K562 (cell line): ENCODE data around the gene LTB4R2. TPM values are rescaled to one million over a fixed set of nuclear protein-coding genes. Genes with fewer than 3 reads are reported as not detected.
A peak's percentile ranks its signal among the peaks of the same experiment; 100 is the strongest.

ENCODE experiments used
- NCOR1 ChIP-seq: fragments of 450-650 bp; IDR thresholded peaks from 2 replicates; pipeline ENCODE4 v1.6.1; 2016; ENCODE audit warnings: mild to moderate bottlenecking, moderate library complexity
- PHF8 ChIP-seq: fragments of 200-600 bp; sonication (generic); IDR thresholded peaks from 2 replicates; pipeline ENCODE4 v1.6.1; 2012; ENCODE audit warnings: mixed run types, mild to moderate bottlenecking, inconsistent platforms, low read length, moderate library complexity, borderline replicate concordance
- TEAD1 ChIP-seq, 2 experiments: fragments of 450-650 bp in 1 of 2; sonication (generic) in 1 of 2; formaldehyde crosslinking; IDR thresholded peaks; 2 replicates each; pipeline versions ENCODE4 v1.4.0 to v1.8.0; 2020 to 2022; ENCODE audit warnings: mild to moderate bottlenecking in 2 of 2, missing genetic modification reagents in 1 of 2
- TOE1 ChIP-seq, 2 experiments: fragments of 450-650 bp in 1 of 2; sonication (generic) in 1 of 2; formaldehyde crosslinking in 1 of 2; IDR thresholded peaks; 2 replicates each; pipeline versions ENCODE4 v1.7.1 to v1.8.0; 2016 to 2022; ENCODE audit warnings: borderline replicate concordance in 2 of 2, mild to moderate bottlenecking in 2 of 2, antibody characterized with exemption in 1 of 2, inconsistent platforms in 1 of 2, low read depth in 1 of 2, missing genetic modification reagents in 1 of 2, moderate library complexity in 1 of 2
- polyA plus RNA-seq, 8 experiments: library from polyadenylated mRNA; depleted of rRNA in 4 of 8; stranded (reverse) in 5 of 8; unstranded in 3 of 8; fragments of >200 nt; fragmentation: Nextera tagmentation in 2 of 8; fragmentation: Illumina TruSeq in 1 of 8; extraction: Ambion mirVana in 2 of 8; extraction: Trizol in 1 of 8; gene quantifications; 2 replicates each; pipeline versions ENCODE4 v1.2.1 to v1.2.3, GENCODE V29; 2011 to 2014; ENCODE audit warnings: inconsistent platforms in 1 of 8, missing spikeins in 1 of 8
- total RNA-seq, 7 experiments: library from RNA; depleted of rRNA in 6 of 7; stranded (reverse); fragments of >200 nt in 6 of 7; fragmentation: Illumina TruSeq in 2 of 7; extraction: Trizol in 2 of 7; gene quantifications; 2 replicates each; pipeline versions ENCODE4 v1.2.1 to v1.2.3, GENCODE V29; 2011 to 2021; ENCODE audit warnings: low replicate concordance in 1 of 7
- TF ChIP-seq, protein P1 (sequence below): sonication (generic); formaldehyde crosslinking; IDR thresholded peaks from 2 replicates; pipeline ENCODE4 v1.8.0; 2022; ENCODE audit warnings: mild to moderate bottlenecking, missing genetic modification reagents
- TF ChIP-seq, protein P2 (sequence below): sonication (generic); formaldehyde crosslinking; IDR thresholded peaks from 2 replicates; pipeline ENCODE4 v1.8.0; 2023; ENCODE audit warnings: mild to moderate bottlenecking, missing genetic modification reagents
- TF ChIP-seq, protein P3 (sequence below): sonication (generic); formaldehyde crosslinking; IDR thresholded peaks from 2 replicates; pipeline ENCODE4 v1.8.0; 2022; ENCODE audit warnings: missing genetic modification reagents, mild to moderate bottlenecking, moderate library complexity, borderline replicate concordance

The LTB4R2 gene
- total and polyA plus RNA-seq, 9 of the 15 experiments (the other 6 are each of a cell fraction or from before 2014, with no cell fraction given) = 0.03 to 11.6 (median 2.8) TPM; not detected in 1

DNA sequence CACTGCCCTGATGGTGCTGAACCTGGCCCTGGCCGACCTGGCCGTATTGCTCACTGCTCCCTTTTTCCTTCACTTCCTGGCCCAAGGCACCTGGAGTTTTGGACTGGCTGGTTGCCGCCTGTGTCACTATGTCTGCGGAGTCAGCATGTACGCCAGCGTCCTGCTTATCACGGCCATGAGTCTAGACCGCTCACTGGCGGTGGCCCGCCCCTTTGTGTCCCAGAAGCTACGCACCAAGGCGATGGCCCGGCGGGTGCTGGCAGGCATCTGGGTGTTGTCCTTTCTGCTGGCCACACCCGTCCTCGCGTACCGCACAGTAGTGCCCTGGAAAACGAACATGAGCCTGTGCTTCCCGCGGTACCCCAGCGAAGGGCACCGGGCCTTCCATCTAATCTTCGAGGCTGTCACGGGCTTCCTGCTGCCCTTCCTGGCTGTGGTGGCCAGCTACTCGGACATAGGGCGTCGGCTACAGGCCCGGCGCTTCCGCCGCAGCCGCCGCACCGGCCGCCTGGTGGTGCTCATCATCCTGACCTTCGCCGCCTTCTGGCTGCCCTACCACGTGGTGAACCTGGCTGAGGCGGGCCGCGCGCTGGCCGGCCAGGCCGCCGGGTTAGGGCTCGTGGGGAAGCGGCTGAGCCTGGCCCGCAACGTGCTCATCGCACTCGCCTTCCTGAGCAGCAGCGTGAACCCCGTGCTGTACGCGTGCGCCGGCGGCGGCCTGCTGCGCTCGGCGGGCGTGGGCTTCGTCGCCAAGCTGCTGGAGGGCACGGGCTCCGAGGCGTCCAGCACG is 6.1 kb downstream of the LTB4R2 start (continued):
- TF ChIP-seq PHF8 = peak; percentile 35; the same call in 1 of the 2 replicates
- TF ChIP-seq, protein P1, sequence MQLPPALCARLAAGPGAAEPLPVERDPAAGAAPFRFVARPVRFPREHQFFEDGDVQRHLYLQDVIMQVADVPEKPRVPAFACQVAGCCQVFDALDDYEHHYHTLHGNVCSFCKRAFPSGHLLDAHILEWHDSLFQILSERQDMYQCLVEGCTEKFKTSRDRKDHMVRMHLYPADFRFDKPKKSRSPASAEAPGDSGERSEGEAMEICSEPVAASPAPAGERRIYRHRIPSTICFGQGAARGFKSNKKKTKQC (CRISPR knock-in tag) = peak; percentile 97
- TF ChIP-seq, protein P2, sequence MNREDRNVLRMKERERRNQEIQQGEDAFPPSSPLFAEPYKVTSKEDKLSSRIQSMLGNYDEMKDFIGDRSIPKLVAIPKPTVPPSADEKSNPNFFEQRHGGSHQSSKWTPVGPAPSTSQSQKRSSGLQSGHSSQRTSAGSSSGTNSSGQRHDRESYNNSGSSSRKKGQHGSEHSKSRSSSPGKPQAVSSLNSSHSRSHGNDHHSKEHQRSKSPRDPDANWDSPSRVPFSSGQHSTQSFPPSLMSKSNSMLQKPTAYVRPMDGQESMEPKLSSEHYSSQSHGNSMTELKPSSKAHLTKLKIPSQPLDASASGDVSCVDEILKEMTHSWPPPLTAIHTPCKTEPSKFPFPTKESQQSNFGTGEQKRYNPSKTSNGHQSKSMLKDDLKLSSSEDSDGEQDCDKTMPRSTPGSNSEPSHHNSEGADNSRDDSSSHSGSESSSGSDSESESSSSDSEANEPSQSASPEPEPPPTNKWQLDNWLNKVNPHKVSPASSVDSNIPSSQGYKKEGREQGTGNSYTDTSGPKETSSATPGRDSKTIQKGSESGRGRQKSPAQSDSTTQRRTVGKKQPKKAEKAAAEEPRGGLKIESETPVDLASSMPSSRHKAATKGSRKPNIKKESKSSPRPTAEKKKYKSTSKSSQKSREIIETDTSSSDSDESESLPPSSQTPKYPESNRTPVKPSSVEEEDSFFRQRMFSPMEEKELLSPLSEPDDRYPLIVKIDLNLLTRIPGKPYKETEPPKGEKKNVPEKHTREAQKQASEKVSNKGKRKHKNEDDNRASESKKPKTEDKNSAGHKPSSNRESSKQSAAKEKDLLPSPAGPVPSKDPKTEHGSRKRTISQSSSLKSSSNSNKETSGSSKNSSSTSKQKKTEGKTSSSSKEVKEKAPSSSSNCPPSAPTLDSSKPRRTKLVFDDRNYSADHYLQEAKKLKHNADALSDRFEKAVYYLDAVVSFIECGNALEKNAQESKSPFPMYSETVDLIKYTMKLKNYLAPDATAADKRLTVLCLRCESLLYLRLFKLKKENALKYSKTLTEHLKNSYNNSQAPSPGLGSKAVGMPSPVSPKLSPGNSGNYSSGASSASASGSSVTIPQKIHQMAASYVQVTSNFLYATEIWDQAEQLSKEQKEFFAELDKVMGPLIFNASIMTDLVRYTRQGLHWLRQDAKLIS (CRISPR knock-in tag) = 0 out of 2 replicates have a peak, but pooled peaks have one; percentile 59
- no peak for TF ChIP-seq NCOR1
- 0 out of 4 replicates have a peak, but pooled peaks of 1 of the 2 experiments have one; percentile 45 for TF ChIP-seq TEAD1 (CRISPR knock-in tag; IDR thresholded peaks at IDR 0.05)
- TF ChIP-seq, protein P3, sequence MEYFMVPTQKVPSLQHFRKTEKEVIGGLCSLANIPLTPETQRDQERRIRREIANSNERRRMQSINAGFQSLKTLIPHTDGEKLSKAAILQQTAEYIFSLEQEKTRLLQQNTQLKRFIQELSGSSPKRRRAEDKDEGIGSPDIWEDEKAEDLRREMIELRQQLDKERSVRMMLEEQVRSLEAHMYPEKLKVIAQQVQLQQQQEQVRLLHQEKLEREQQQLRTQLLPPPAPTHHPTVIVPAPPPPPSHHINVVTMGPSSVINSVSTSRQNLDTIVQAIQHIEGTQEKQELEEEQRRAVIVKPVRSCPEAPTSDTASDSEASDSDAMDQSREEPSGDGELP (CRISPR knock-in tag) = peak; percentile 83; the same call in 1 of the 2 replicates
- no peak for TF ChIP-seq TOE1 (IDR thresholded peaks at IDR 0.05; ENCODE audit: borderline replicate concordance)
- no peak for TF ChIP-seq TOE1 (CRISPR knock-in tag; IDR thresholded peaks at IDR 0.05; ENCODE audit: borderline replicate concordance, low read depth)
